Measurements from ENCODE around the gene SESN1.
"Not testable (repeated sequence)": the region's sequence is repeated elsewhere in the genome, so short reads cannot be mapped to it uniquely, and the experiment has no call there.

The SESN1 gene

GRCh38 chr6:109094416-109095035, at the start of gene SESN1:
Gene SESN1 (minus strand): TSS chr6:109094846. CDS start chr6:109094073, 773 bp downstream.
- Histone ChIP-seq H2AFZ (ENCODE audit: low read depth) (peak within 1 kb of the TSS; percentile 88), H3K79me2 (ENCODE audit: insufficient read depth, low read depth) (peaks cover 22% of the 10 kb centered on the region; the same call in 1 of the 2 replicates), H3K9ac (peak within 1 kb of the TSS; percentile 76), H3K4me2 (peak within 1 kb of the TSS; percentile 93), H3K36me3 (ENCODE audit: insufficient read depth) (no peaks in the 10 kb centered on the region), H3K27ac (peak within 1 kb of the TSS; percentile 93), H3K4me3 (IDR thresholded peaks at IDR 0.05; ENCODE audit: insufficient read depth, low read depth, low read length) (no peak within 1 kb of the TSS), H3K27me3 (ENCODE audit: insufficient read depth, low read depth) (no peaks in the 10 kb centered on the region), H4K20me1 (ENCODE audit: insufficient read depth) (no peaks in the 10 kb centered on the region), H3K4me1 (ENCODE audit: low read depth, poor library complexity, severe bottlenecking) (peaks cover 18% of the 10 kb centered on the region)
- TF ChIP-seq CTCF (conservative IDR thresholded peaks at IDR 0.05; ENCODE audit: low read depth, low read length): no peak

- Histone ChIP-seq H3K27ac (no peak overlapping the region), H3K4me2 (no peak overlapping the region), H3K4me1 (ENCODE audit: low read depth, poor library complexity, severe bottlenecking) (no peaks in the 10 kb centered on the region), H3K27me3 (ENCODE audit: insufficient read depth, low read depth) (no peaks in the 10 kb centered on the region), H3K9ac (no peak overlapping the region), H3K79me2 (ENCODE audit: insufficient read depth, low read depth) (no peaks in the 10 kb centered on the region), H3K36me3 (ENCODE audit: insufficient read depth) (no peaks in the 10 kb centered on the region), H2AFZ (ENCODE audit: low read depth) (no peak overlapping the region), H4K20me1 (ENCODE audit: insufficient read depth) (no peaks in the 10 kb centered on the region), H3K4me3 (IDR thresholded peaks at IDR 0.05; ENCODE audit: insufficient read depth, low read depth, low read length) (no peak overlapping the region)
- TF ChIP-seq CTCF (conservative IDR thresholded peaks at IDR 0.05; ENCODE audit: low read depth, low read length): no peak
Observed at GRCh38 chr6:109143191-109143590, 48.5 kb upstream of the SESN1 start.

GRCh38 chr6:109142067-109142466, 47.4 kb upstream of the SESN1 start:
- H3K27ac ChIP-seq; H2AFZ ChIP-seq (ENCODE audit: low read depth); H4K20me1 ChIP-seq (ENCODE audit: insufficient read depth); H3K27me3 ChIP-seq (ENCODE audit: insufficient read depth, low read depth); H3K36me3 ChIP-seq (ENCODE audit: insufficient read depth); H3K79me2 ChIP-seq (ENCODE audit: insufficient read depth, low read depth); H3K4me1 ChIP-seq (ENCODE audit: low read depth, poor library complexity, severe bottlenecking); H3K4me3 ChIP-seq (IDR thresholded peaks at IDR 0.05; ENCODE audit: insufficient read depth, low read depth, low read length); H3K4me2 ChIP-seq; H3K9ac ChIP-seq: not testable (repeated sequence)

- Histone ChIP-seq H3K4me1 (ENCODE audit: low read depth, poor library complexity, severe bottlenecking) (no peaks in the 10 kb centered on the region), H4K20me1 (ENCODE audit: insufficient read depth) (no peaks in the 10 kb centered on the region), H3K4me3 (IDR thresholded peaks at IDR 0.05; ENCODE audit: insufficient read depth, low read depth, low read length) (no peak overlapping the region), H3K79me2 (ENCODE audit: insufficient read depth, low read depth) (no peaks in the 10 kb centered on the region), H3K27me3 (ENCODE audit: insufficient read depth, low read depth) (no peaks in the 10 kb centered on the region), H3K36me3 (ENCODE audit: insufficient read depth) (no peaks in the 10 kb centered on the region), H3K9ac (no peak overlapping the region), H3K27ac (no peak overlapping the region), H3K4me2 (no peak overlapping the region), H2AFZ (ENCODE audit: low read depth) (no peak overlapping the region)
- TF ChIP-seq CTCF (conservative IDR thresholded peaks at IDR 0.05; ENCODE audit: low read depth, low read length): no peak
Observed at GRCh38 chr6:109139109-109139508, 44.5 kb upstream of the SESN1 start.

- not testable (repeated sequence) for H3K79me2 ChIP-seq (ENCODE audit: insufficient read depth, low read depth); H3K4me2 ChIP-seq; H3K27ac ChIP-seq; H3K4me3 ChIP-seq (IDR thresholded peaks at IDR 0.05; ENCODE audit: insufficient read depth, low read depth, low read length); H3K9ac ChIP-seq; H3K4me1 ChIP-seq (ENCODE audit: low read depth, poor library complexity, severe bottlenecking); H3K27me3 ChIP-seq (ENCODE audit: insufficient read depth, low read depth); H3K36me3 ChIP-seq (ENCODE audit: insufficient read depth); H2AFZ ChIP-seq (ENCODE audit: low read depth); H4K20me1 ChIP-seq (ENCODE audit: insufficient read depth)
Observed at GRCh38 chr6:109136530-109136929, 41.9 kb upstream of the SESN1 start.

GRCh38 chr6:109136039-109136438, 41.4 kb upstream of the SESN1 start:
- H4K20me1 ChIP-seq (ENCODE audit: insufficient read depth); H3K4me1 ChIP-seq (ENCODE audit: low read depth, poor library complexity, severe bottlenecking); H3K27me3 ChIP-seq (ENCODE audit: insufficient read depth, low read depth); H3K9ac ChIP-seq; H3K4me3 ChIP-seq (IDR thresholded peaks at IDR 0.05; ENCODE audit: insufficient read depth, low read depth, low read length); H2AFZ ChIP-seq (ENCODE audit: low read depth); H3K27ac ChIP-seq; H3K79me2 ChIP-seq (ENCODE audit: insufficient read depth, low read depth); H3K4me2 ChIP-seq; H3K36me3 ChIP-seq (ENCODE audit: insufficient read depth): not testable (repeated sequence)

- not testable (repeated sequence) for H3K27me3 ChIP-seq (ENCODE audit: insufficient read depth, low read depth); H3K4me2 ChIP-seq; H3K4me3 ChIP-seq (IDR thresholded peaks at IDR 0.05; ENCODE audit: insufficient read depth, low read depth, low read length); H3K9ac ChIP-seq; H3K79me2 ChIP-seq (ENCODE audit: insufficient read depth, low read depth); H3K27ac ChIP-seq; H3K36me3 ChIP-seq (ENCODE audit: insufficient read depth); H2AFZ ChIP-seq (ENCODE audit: low read depth); H4K20me1 ChIP-seq (ENCODE audit: insufficient read depth); H3K4me1 ChIP-seq (ENCODE audit: low read depth, poor library complexity, severe bottlenecking)
Observed at GRCh38 chr6:109135600-109135999, 41.0 kb upstream of the SESN1 start.

Data from KMS-11 (cell line).